HG02938 (cell line): ENCODE results near the gene CDYL.

Experiments used
- ATAC-seq: cut with Tn5 transposase; IDR thresholded peaks from one replicate; pipeline ENCODE4 v1.9.1; 2021; ENCODE audit warnings: mild to moderate bottlenecking, moderate library complexity; ENCODE audit not compliant: unreplicated experiment

Gene CDYL

GRCh38 chr6:4930025-4930691, 154.0 kb downstream of the CDYL start:
- ATAC-seq: no peak

GRCh38 chr6:4931530-4932227, 155.5 kb downstream of the CDYL start:
- ATAC-seq: no peak

GRCh38 chr6:4932228-4932903, 156.2 kb downstream of the CDYL start:
- ATAC-seq: no peak

GRCh38 chr6:4935486-4935885, 159.3 kb downstream of the CDYL start:
- ATAC-seq: no peak

GRCh38 chr6:4935975-4936680, 159.9 kb downstream of the CDYL start:
- ATAC-seq: no peak

- ATAC-seq: no peak
Observed at GRCh38 chr6:4936681-4937041, 160.5 kb downstream of the CDYL start.

GRCh38 chr6:4937414-4937813, 161.2 kb downstream of the CDYL start:
- no peak for ATAC-seq

GRCh38 chr6:4939241-4939640, 163.0 kb downstream of the CDYL start:
- ATAC-seq: no peak

- ATAC-seq: no peak
Observed at GRCh38 chr6:4940416-4940815, 164.2 kb downstream of the CDYL start.

GRCh38 chr6:4941782-4942672, 165.8 kb downstream of the CDYL start:
- peak; percentile 44 for ATAC-seq

- no peak for ATAC-seq
Observed at GRCh38 chr6:4942673-4943009, 166.4 kb downstream of the CDYL start.

- ATAC-seq: no peak
Observed at GRCh38 chr6:4943716-4944115, 167.5 kb downstream of the CDYL start.

- ATAC-seq: no peak
Observed at GRCh38 chr6:4944325-4944724, 168.1 kb downstream of the CDYL start.

- no peak for ATAC-seq
Observed at GRCh38 chr6:4946521-4946920, 170.3 kb downstream of the CDYL start.

- ATAC-seq: no peak
Observed at GRCh38 chr6:4947716-4948115, 171.5 kb downstream of the CDYL start.

GRCh38 chr6:4948781-4949450, 172.7 kb downstream of the CDYL start:
- ATAC-seq: no peak

GRCh38 chr6:4950076-4950475, 173.9 kb downstream of the CDYL start:
- no peak for ATAC-seq

- ATAC-seq: no peak
Observed at GRCh38 chr6:4950836-4951533, 174.8 kb downstream of the CDYL start.

- no peak for ATAC-seq
Observed at GRCh38 chr6:4953440-4953839, 177.2 kb downstream of the CDYL start.

GRCh38 chr6:4956625-4957024, 180.4 kb downstream of the CDYL start:
- no peak for ATAC-seq
